HEK293 (cell line): ENCODE results near the gene SPECC1L.

Experiments used
- CTCF ChIA-PET: fragments of 350-600 bp; formaldehyde crosslinking; extraction: SDS; loops from one replicate; lab custom pipeline; 2021; ENCODE audit warnings: antibody characterized with exemption; lab: Yijun Ruan, JAX
- POLR2A ChIA-PET: fragments of 300-600 bp; formaldehyde crosslinking; extraction: SDS; loops from one replicate; lab custom pipeline; 2020; ENCODE audit warnings: antibody characterized with exemption, inconsistent platforms; lab: Yijun Ruan, JAX
- H3K27ac ChIP-seq: fragments of 200-500 bp; sonication (Bioruptor generic); 2 replicates; pipeline ENCODE4 v1.5.1; 2014; ENCODE audit warnings: low read depth, low read length, control low read depth, inconsistent platforms; ENCODE audit errors: extremely low read depth
- H3K36me3 ChIP-seq, 2 experiments: fragments of 200-500 bp in 1 of 2; sonication (Bioruptor generic) in 1 of 2; 1 replicate in 1 of 2; 2 replicates in 1 of 2; pipeline ENCODE4 v1.5.1; 2014 to 2017; ENCODE audit warnings: inconsistent platforms in 2 of 2, low read length in 2 of 2; ENCODE audit not compliant: control insufficient read depth in 2 of 2, insufficient read depth in 1 of 2
- H3K4me1 ChIP-seq: fragments of 200-500 bp; sonication (Bioruptor generic); 2 replicates; pipeline ENCODE4 v1.5.1; 2014; ENCODE audit warnings: mild to moderate bottlenecking, low read length, inconsistent platforms; ENCODE audit not compliant: control insufficient read depth, insufficient read depth
- H3K4me3 ChIP-seq: 2 replicates; pipeline ENCODE4 v1.5.1; 2011; ENCODE audit warnings: low read depth, mild to moderate bottlenecking, control low read depth, low read length, moderate library complexity
- H3K9me3 ChIP-seq: fragments of 200-500 bp; sonication (Bioruptor generic); 2 replicates; pipeline ENCODE4 v1.5.1; 2014; ENCODE audit warnings: low read depth, low read length, inconsistent platforms; ENCODE audit not compliant: control insufficient read depth, insufficient read depth
- AEBP2 ChIP-seq: fragments of 450-650 bp; formaldehyde crosslinking; IDR thresholded peaks from 2 replicates; pipeline ENCODE4 v1.5.1; 2016; ENCODE audit warnings: missing biosample characterization, missing genetic modification characterization, borderline replicate concordance
- GLI2 ChIP-seq: fragments of 450-650 bp; formaldehyde crosslinking; IDR thresholded peaks from 2 replicates; pipeline ENCODE4; 2017; ENCODE audit warnings: missing biosample characterization, missing genetic modification characterization, low read depth, borderline replicate concordance
- GLI4 ChIP-seq: fragments of 450-650 bp; formaldehyde crosslinking; IDR thresholded peaks from 2 replicates; pipeline ENCODE4 v1.5.1; 2016; ENCODE audit warnings: missing biosample characterization, missing genetic modification characterization
- HOXC10 ChIP-seq: sonication (generic); formaldehyde crosslinking; IDR thresholded peaks from 2 replicates; pipeline ENCODE4 v1.8.1; 2023; ENCODE audit warnings: mild to moderate bottlenecking, missing genetic modification reagents
- SCRT1 ChIP-seq: fragments of 450-650 bp; formaldehyde crosslinking; IDR thresholded peaks from 2 replicates; pipeline ENCODE4 v1.5.1; 2016; ENCODE audit warnings: missing biosample characterization, missing genetic modification characterization, borderline replicate concordance
- SP3 ChIP-seq: fragments of 450-650 bp; formaldehyde crosslinking; IDR thresholded peaks from 2 replicates; pipeline ENCODE4 v1.5.1; 2016; ENCODE audit warnings: missing biosample characterization, missing genetic modification characterization
- ZBTB8A ChIP-seq: fragments of 450-650 bp; formaldehyde crosslinking; IDR thresholded peaks from 2 replicates; pipeline ENCODE4 v1.5.1; 2016; ENCODE audit warnings: missing biosample characterization, missing genetic modification characterization
- ZNF133 ChIP-seq: fragments of 450-650 bp; formaldehyde crosslinking; IDR thresholded peaks from 2 replicates; pipeline ENCODE4 v1.5.1; 2016; ENCODE audit warnings: missing biosample characterization, missing genetic modification characterization
- ZNF140 ChIP-seq: fragments of 450-650 bp; formaldehyde crosslinking; IDR thresholded peaks from 2 replicates; pipeline ENCODE4 v1.5.1; 2016; ENCODE audit warnings: missing biosample characterization, missing genetic modification characterization
- ZNF184 ChIP-seq: fragments of 450-650 bp; IDR thresholded peaks from 2 replicates; pipeline ENCODE4 v1.5.1; 2018; ENCODE audit warnings: missing biosample characterization, mild to moderate bottlenecking, missing genetic modification characterization
- ZNF221 ChIP-seq: fragments of 450-650 bp; formaldehyde crosslinking; IDR thresholded peaks from 2 replicates; pipeline ENCODE4 v1.5.1; 2017; ENCODE audit warnings: missing biosample characterization, missing genetic modification characterization, borderline replicate concordance
- ZNF292 ChIP-seq: fragments of 450-650 bp; formaldehyde crosslinking; IDR thresholded peaks from 2 replicates; pipeline ENCODE4 v1.5.1; 2016; ENCODE audit warnings: low read depth, missing biosample characterization, missing genetic modification characterization, borderline replicate concordance
- ZNF354C ChIP-seq: fragments of 450-650 bp; formaldehyde crosslinking; IDR thresholded peaks from 2 replicates; pipeline ENCODE4 v1.5.1; 2016; ENCODE audit warnings: missing biosample characterization, missing genetic modification characterization, low read depth, borderline replicate concordance
- ZNF426 ChIP-seq: fragments of 450-650 bp; formaldehyde crosslinking; IDR thresholded peaks from 2 replicates; pipeline ENCODE4 v1.5.1; 2017; ENCODE audit warnings: missing biosample characterization, missing genetic modification characterization, mild to moderate bottlenecking, inconsistent platforms, moderate library complexity
- ZNF433 ChIP-seq: fragments of 450-650 bp; formaldehyde crosslinking; IDR thresholded peaks from 2 replicates; pipeline ENCODE4 v1.5.1; 2016; ENCODE audit warnings: missing biosample characterization, missing genetic modification characterization, low read depth
- ZNF48 ChIP-seq: fragments of 450-650 bp; formaldehyde crosslinking; IDR thresholded peaks from 2 replicates; pipeline ENCODE4 v1.5.1; 2016; ENCODE audit warnings: missing biosample characterization, missing genetic modification characterization
- ZNF560 ChIP-seq: fragments of 450-650 bp; formaldehyde crosslinking; IDR thresholded peaks from 2 replicates; pipeline ENCODE4 v1.5.1; 2017; ENCODE audit warnings: missing biosample characterization, missing genetic modification characterization, borderline replicate concordance
- ZNF585B ChIP-seq: fragments of 450-650 bp; formaldehyde crosslinking; IDR thresholded peaks from 2 replicates; pipeline ENCODE4 v1.5.1; 2016; ENCODE audit warnings: missing biosample characterization, missing genetic modification characterization
- ZNF596 ChIP-seq: fragments of 450-650 bp; IDR thresholded peaks from 2 replicates; pipeline ENCODE4 v1.5.0; 2018; ENCODE audit warnings: missing biosample characterization, mild to moderate bottlenecking, missing genetic modification characterization, moderate library complexity
- ZNF621 ChIP-seq: fragments of 450-650 bp; formaldehyde crosslinking; IDR thresholded peaks from 2 replicates; pipeline ENCODE4 v1.5.1; 2017; ENCODE audit warnings: missing biosample characterization, missing genetic modification characterization
- ZNF692 ChIP-seq: fragments of 450-650 bp; formaldehyde crosslinking; IDR thresholded peaks from 2 replicates; pipeline ENCODE4 v1.5.1; 2016; ENCODE audit warnings: missing biosample characterization, missing genetic modification characterization
- ZNF707 ChIP-seq: fragments of 450-650 bp; formaldehyde crosslinking; IDR thresholded peaks from 2 replicates; pipeline ENCODE4 v1.5.1; 2016; ENCODE audit warnings: missing biosample characterization, missing genetic modification characterization
- ZNF792 ChIP-seq: fragments of 450-650 bp; formaldehyde crosslinking; IDR thresholded peaks from 2 replicates; pipeline ENCODE4 v1.5.1; 2016; ENCODE audit warnings: missing biosample characterization, missing genetic modification characterization
- ZNF843 ChIP-seq: fragments of 450-650 bp; formaldehyde crosslinking; IDR thresholded peaks from 2 replicates; pipeline ENCODE4 v1.5.1; 2016; ENCODE audit warnings: missing biosample characterization, missing genetic modification characterization
- TF ChIP-seq, protein P1 (sequence below): fragments of 450-650 bp; formaldehyde crosslinking; IDR thresholded peaks from 2 replicates; pipeline ENCODE4 v1.5.1; 2016; ENCODE audit warnings: missing biosample characterization, missing genetic modification characterization
- TF ChIP-seq, protein P2 (sequence below): fragments of 450-650 bp; IDR thresholded peaks from 2 replicates; pipeline ENCODE4 v1.5.1; 2018; ENCODE audit warnings: missing biosample characterization, mild to moderate bottlenecking, missing genetic modification characterization
- TF ChIP-seq, protein P3 (sequence below): sonication (generic); formaldehyde crosslinking; IDR thresholded peaks from 2 replicates; pipeline ENCODE4 v1.8.1; 2022; ENCODE audit warnings: mild to moderate bottlenecking, moderate library complexity, missing genetic modification reagents

SPECC1L gene

DNA sequence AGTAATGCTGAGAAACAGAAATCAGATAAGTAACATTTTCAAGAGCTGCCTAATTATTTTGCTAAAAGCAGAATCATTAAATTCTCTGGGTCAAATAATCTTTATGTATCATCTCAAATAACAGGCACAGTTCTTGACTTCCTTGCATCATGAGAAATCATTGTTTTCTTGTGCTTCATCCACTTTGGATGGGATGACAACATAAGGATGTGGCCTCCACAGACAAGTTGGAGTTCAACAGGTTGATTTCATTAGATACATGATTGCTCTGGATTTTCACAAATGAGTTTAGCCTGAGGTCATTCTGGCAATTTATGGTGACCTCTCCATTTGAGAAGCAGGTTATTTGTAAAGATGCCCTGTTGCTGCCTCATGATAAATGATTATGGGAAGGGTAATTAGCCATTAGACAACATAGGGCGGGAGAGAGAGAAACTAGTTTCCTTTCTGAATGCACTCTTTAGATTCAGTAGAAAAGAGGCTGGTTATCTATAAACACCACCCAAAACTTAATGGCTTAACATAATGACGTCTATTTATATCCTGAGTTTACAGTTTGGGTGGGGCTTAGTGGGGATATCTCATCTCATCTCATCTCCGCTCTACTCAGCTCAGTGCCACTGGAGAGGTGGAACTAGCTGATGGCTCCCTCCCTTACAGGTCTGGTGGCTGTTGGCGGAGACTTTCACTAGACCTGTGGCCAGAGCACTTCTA, 121.7 kb downstream of the SPECC1L start (continued):
- no peak for TF ChIP-seq ZNF140 (tag by site-specific recombination)
- TF ChIP-seq ZNF221 (tag by site-specific recombination) = no peak
- TF ChIP-seq, protein P1, sequence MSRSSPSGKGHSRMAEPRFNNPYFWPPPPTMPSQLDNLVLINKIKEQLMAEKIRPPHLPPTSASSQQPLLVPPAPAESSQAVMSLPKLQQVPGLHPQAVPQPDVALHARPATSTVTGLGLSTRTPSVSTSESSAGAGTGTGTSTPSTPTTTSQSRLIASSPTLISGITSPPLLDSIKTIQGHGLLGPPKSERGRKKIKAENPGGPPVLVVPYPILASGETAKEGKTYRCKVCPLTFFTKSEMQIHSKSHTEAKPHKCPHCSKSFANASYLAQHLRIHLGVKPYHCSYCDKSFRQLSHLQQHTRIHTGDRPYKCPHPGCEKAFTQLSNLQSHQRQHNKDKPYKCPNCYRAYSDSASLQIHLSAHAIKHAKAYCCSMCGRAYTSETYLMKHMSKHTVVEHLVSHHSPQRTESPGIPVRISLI (tag by site-specific recombination) = no peak
- TF ChIP-seq, protein P2, sequence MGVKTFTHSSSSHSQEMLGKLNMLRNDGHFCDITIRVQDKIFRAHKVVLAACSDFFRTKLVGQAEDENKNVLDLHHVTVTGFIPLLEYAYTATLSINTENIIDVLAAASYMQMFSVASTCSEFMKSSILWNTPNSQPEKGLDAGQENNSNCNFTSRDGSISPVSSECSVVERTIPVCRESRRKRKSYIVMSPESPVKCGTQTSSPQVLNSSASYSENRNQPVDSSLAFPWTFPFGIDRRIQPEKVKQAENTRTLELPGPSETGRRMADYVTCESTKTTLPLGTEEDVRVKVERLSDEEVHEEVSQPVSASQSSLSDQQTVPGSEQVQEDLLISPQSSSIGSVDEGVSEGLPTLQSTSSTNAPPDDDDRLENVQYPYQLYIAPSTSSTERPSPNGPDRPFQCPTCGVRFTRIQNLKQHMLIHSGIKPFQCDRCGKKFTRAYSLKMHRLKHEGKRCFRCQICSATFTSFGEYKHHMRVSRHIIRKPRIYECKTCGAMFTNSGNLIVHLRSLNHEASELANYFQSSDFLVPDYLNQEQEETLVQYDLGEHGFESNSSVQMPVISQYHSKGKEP (tag by site-specific recombination) = 0 out of 2 replicates have a peak, but pooled peaks have one; percentile 30
- TF ChIP-seq ZNF433 = no peak
- no peak for TF ChIP-seq ZBTB8A (tag by site-specific recombination)
- TF ChIP-seq HOXC10 (CRISPR knock-in tag) = no peak
- TF ChIP-seq AEBP2 (tag by site-specific recombination) = no peak
- TF ChIP-seq ZNF133 (tag by site-specific recombination) = no peak
- TF ChIP-seq SCRT1 = peak; percentile 88
- no peak for TF ChIP-seq ZNF184 (tag by site-specific recombination)
- TF ChIP-seq ZNF692 (tag by site-specific recombination) = no peak

DNA sequence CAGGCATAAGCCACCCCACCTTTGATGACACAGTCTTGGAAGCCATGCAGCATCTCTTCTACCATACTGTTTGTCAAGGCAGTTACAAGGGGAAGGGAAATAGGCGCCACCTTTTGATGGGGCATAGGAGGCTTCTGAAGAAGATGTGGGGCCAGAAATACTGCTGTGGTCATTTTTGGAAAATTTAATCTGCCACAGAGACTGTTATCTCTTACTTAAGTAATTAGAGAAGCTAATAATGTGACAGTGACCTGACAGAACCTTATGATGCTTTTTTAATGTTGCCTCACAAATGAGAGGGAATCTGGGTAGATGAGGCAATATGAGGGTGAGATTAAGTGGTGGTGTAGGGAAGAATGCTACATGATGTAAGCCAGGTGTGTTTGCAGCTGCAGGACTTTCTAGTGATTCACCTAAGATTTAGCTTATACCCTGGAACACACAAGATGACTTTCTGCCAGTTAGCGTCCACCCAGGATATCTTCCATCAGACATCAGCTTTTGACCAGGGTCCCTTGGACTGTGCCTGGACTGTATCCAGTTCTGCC, 122.5 kb downstream of the SPECC1L start:
- peaks cover 20% of the 10 kb centered on the region for H3K4me1 ChIP-seq
- peaks cover 8 to 46% of the 10 kb centered on the region in 2 experiments; a peak in 2 of 3 replicates for H3K36me3 ChIP-seq
- no peak overlapping the region for H3K4me3 ChIP-seq

More for the DNA sequence above, 122.5 kb downstream of the SPECC1L start:
- no peak for TF ChIP-seq ZNF426 (tag by site-specific recombination)
- no peak for TF ChIP-seq SP3 (tag by site-specific recombination)
- TF ChIP-seq ZNF221 (tag by site-specific recombination) = no peak
- no peak for TF ChIP-seq ZNF292 (tag by site-specific recombination)
- no peak for TF ChIP-seq ZNF707 (tag by site-specific recombination)
- TF ChIP-seq ZNF354C (tag by site-specific recombination) = no peak
- TF ChIP-seq ZNF560 (tag by site-specific recombination) = no peak
- no peak for TF ChIP-seq ZNF621 (tag by site-specific recombination)
- TF ChIP-seq, protein P3, sequence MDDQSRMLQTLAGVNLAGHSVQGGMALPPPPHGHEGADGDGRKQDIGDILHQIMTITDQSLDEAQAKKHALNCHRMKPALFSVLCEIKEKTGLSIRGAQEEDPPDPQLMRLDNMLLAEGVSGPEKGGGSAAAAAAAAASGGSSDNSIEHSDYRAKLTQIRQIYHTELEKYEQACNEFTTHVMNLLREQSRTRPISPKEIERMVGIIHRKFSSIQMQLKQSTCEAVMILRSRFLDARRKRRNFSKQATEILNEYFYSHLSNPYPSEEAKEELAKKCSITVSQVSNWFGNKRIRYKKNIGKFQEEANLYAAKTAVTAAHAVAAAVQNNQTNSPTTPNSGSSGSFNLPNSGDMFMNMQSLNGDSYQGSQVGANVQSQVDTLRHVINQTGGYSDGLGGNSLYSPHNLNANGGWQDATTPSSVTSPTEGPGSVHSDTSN (CRISPR knock-in tag) = no peak
- TF ChIP-seq ZNF596 (tag by site-specific recombination) = no peak
- no peak for TF ChIP-seq GLI2 (tag by site-specific recombination)
- TF ChIP-seq GLI4 = no peak
- TF ChIP-seq ZNF48 (tag by site-specific recombination) = no peak
- no peak for TF ChIP-seq ZNF585B (tag by site-specific recombination)
- no peak for TF ChIP-seq ZNF843 (tag by site-specific recombination)
- TF ChIP-seq ZNF792 = no peak
- CTCF ChIA-PET = interaction anchor here (0.6 to 1.9 kb wide), 2 partner anchors 129 to 377 kb away, joined by 4 to 6 read pairs; no protein-coding TSS in a partner anchor
- H3K27ac ChIP-seq = no peak overlapping the region
- POLR2A ChIA-PET = no interaction called here
- H3K9me3 ChIP-seq = no peaks in the 10 kb centered on the region
